ENCODE data around the gene ASF1B.

DNA sequence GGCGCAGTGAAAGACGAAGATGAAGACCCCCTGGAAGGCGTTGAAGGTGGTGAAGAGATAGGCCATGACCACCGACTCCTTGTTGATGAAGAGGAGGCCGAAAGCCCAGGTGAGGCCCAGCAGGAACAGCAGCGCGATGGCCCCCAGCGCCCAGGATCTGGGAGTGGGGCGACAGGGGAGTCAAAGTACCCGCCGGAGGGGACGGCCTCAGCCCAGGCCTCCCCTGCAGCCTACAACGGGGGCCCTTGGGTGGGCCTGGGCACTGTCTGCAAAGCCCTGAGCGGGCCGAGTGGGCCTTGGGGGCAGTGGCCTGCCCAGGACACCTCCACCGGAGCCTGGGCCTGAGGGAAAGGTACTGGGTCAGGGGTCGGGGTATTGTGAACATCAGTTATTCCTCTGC, 19.0 kb upstream of the ASF1B start:
- TF ChIP-seq GATA3 (IDR thresholded peaks at IDR 0.05; ENCODE audit: low read depth, low read length) (no peak), GATA2 (IDR thresholded peaks at IDR 0.05; ENCODE audit: low read depth, low read length) (no peak)
